Prostate gland (tissue), 2 donors: Measurements from ENCODE around the gene GZMA. TPM values are rescaled to one million over a fixed set of nuclear protein-coding genes. Genes with fewer than 3 reads are reported as not detected.

Experiments
- DNase-seq: peaks from one replicate; pipeline ENCODE4 v3.0.0-alpha.2; 2019; ENCODE audit warnings: low spot score
- H3K27ac ChIP-seq, 2 donors: fragments of 200-600 bp; sonication (generic); 2 replicates each; pipeline ENCODE4 v1.5.1; 2017 to 2019
- H3K27me3 ChIP-seq: fragments of 200-600 bp; sonication (generic); replicated peaks from 2 replicates; pipeline ENCODE4 v1.5.1; 2019; ENCODE audit not compliant: insufficient read depth
- H3K36me3 ChIP-seq, 2 donors: fragments of 200-600 bp; sonication (generic); 1 replicate in 1 of 2; 2 replicates in 1 of 2; pipeline versions ENCODE4 v1.5.1 to v1.8.1; 2017 to 2019
- H3K4me1 ChIP-seq: fragments of 200-600 bp; sonication (generic); replicated peaks from 2 replicates; pipeline ENCODE4 v1.5.1; 2019
- H3K4me3 ChIP-seq, 2 donors: fragments of 200-600 bp; sonication (generic); 2 replicates each; pipeline ENCODE4 v1.5.1; 2017 to 2019
- H3K9me3 ChIP-seq: fragments of 200-600 bp; sonication (generic); 2 replicates; pipeline ENCODE4 v1.5.1; 2017
- POLR2A ChIP-seq: fragments of 450-650 bp; IDR thresholded peaks from one replicate; pipeline ENCODE4 v1.6.1; 2016; ENCODE audit warnings: antibody characterized with exemption, mild to moderate bottlenecking
- POLR2AphosphoS5 ChIP-seq: sonication (generic); formaldehyde crosslinking; IDR thresholded peaks from one replicate; pipeline ENCODE4 v1.6.1; 2017; ENCODE audit warnings: antibody characterized with exemption
- WGBS: methylation state at CpG from one replicate; pipeline ENCODE4 v1.1.5; 2018; 5-methylcytosine and 5-hydroxymethylcytosine counted together
- intact Hi-C: fragments of 100-400 bp; cut with DNase I; formaldehyde crosslinking; loops from one replicate; pipeline ENCODE4 v1.14.2; 2022
- total RNA-seq, 2 donors: library from RNA; depleted of rRNA; stranded (reverse); fragments of >200 nt; gene quantifications; one replicate each; pipeline ENCODE4 v1.1.0, GENCODE V29; 2016
- TF ChIP-seq, protein P1 (sequence below), 4 experiments: fragments of 200-600 bp in 2 of 4; fragments of 450-650 bp in 2 of 4; sonication (generic) in 2 of 4; IDR thresholded peaks; 1 replicate in 3 of 4; 2 replicates in 1 of 4; pipeline ENCODE4 v1.5.1; 2016 to 2019; ENCODE audit warnings: antibody characterized with exemption in 4 of 4, mild to moderate bottlenecking in 2 of 4, moderate library complexity in 2 of 4

Gene GZMA
- total RNA-seq, 2 donors from 2014 or later, result 0.36 TPM; not detected in 1

DNA sequence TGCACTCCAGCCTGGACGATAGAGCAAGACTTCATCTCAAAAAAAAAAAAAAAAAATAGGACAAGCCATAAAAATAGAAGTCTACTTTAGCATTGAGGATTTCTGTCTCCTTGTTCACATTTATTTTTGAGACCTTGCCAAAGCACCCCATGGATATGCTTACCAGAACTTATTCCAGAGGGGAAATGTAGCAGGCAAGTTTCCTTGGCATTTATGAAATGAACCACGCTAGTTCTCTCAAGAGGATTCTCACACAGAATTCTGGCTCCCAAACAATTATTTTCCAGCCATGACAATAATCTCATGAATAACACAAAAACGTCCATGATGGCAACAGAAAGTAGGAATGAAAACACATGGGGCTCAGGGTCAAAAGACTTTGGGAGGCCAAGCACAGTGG lies 34.1 kb downstream of the GZMA start:
- TF ChIP-seq, protein P1, sequence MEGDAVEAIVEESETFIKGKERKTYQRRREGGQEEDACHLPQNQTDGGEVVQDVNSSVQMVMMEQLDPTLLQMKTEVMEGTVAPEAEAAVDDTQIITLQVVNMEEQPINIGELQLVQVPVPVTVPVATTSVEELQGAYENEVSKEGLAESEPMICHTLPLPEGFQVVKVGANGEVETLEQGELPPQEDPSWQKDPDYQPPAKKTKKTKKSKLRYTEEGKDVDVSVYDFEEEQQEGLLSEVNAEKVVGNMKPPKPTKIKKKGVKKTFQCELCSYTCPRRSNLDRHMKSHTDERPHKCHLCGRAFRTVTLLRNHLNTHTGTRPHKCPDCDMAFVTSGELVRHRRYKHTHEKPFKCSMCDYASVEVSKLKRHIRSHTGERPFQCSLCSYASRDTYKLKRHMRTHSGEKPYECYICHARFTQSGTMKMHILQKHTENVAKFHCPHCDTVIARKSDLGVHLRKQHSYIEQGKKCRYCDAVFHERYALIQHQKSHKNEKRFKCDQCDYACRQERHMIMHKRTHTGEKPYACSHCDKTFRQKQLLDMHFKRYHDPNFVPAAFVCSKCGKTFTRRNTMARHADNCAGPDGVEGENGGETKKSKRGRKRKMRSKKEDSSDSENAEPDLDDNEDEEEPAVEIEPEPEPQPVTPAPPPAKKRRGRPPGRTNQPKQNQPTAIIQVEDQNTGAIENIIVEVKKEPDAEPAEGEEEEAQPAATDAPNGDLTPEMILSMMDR (IDR thresholded peaks at IDR 0.05), result no peak
- TF ChIP-seq POLR2AphosphoS5, result no peak
- no peak for TF ChIP-seq POLR2A
- H3K27ac ChIP-seq, result no peak overlapping the region
- H3K4me1 ChIP-seq, result no peaks in the 10 kb centered on the region
- no peak overlapping the region for H3K4me3 ChIP-seq
- H3K9me3 ChIP-seq, result no peaks in the 10 kb centered on the region
- H3K36me3 ChIP-seq, result no peaks in the 10 kb centered on the region
- intact Hi-C loops, result no loop called here
- H3K27me3 ChIP-seq, result no peaks in the 10 kb centered on the region
- no peak for DNase-seq
- WGBS, result 68% methylated on average over 3 of the region's 3 CpGs

DNA sequence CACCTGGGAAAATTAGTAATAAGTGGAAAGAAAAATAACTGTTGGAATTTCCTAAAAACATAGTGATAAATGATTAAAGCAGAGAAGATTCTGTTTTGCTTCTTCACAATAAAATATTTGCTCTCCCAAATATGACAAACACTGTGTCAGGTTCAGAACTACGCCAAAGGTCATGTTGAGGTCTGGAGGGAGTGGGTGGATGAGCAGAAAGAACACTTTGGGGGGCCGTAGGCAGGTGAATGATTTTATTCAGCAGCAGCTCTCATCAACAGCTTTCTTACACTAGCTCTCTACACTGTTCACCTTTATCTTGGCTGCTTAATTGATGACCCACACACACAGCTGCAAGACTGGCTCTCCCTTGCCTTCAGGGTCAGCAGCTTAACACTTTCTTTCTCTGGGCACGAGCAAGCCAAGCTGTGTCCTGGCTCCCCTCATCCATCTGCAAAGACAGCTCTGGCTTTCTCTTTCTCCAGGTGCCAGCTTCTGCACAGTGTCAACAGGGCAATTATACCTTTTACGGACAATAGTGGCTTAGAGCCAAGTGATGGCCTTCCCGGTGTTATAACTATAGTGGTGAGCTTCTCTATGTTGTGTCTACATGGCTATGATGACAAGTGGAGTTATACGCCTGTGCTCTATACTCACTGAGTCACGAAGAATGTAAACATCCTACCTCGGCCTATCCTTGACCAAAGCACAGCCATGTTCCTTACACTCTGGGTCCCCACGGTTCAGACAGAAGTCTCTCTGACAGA lies 38.6 kb downstream of the GZMA start:
- no peak for DNase-seq
- TF ChIP-seq POLR2A, result no peak
- TF ChIP-seq, protein P1 (IDR thresholded peaks at IDR 0.05), result no peak
- TF ChIP-seq POLR2AphosphoS5, result no peak
- no peak overlapping the region for H3K4me3 ChIP-seq
- WGBS, result 72% methylated on average over 9 of the region's 9 CpGs
- H3K27ac ChIP-seq, result no peak overlapping the region
- H3K27me3 ChIP-seq, result no peaks in the 10 kb centered on the region
- no peaks in the 10 kb centered on the region for H3K9me3 ChIP-seq
- intact Hi-C loops, result no loop called here
- H3K36me3 ChIP-seq, result no peaks in the 10 kb centered on the region
- no peaks in the 10 kb centered on the region for H3K4me1 ChIP-seq

DNA sequence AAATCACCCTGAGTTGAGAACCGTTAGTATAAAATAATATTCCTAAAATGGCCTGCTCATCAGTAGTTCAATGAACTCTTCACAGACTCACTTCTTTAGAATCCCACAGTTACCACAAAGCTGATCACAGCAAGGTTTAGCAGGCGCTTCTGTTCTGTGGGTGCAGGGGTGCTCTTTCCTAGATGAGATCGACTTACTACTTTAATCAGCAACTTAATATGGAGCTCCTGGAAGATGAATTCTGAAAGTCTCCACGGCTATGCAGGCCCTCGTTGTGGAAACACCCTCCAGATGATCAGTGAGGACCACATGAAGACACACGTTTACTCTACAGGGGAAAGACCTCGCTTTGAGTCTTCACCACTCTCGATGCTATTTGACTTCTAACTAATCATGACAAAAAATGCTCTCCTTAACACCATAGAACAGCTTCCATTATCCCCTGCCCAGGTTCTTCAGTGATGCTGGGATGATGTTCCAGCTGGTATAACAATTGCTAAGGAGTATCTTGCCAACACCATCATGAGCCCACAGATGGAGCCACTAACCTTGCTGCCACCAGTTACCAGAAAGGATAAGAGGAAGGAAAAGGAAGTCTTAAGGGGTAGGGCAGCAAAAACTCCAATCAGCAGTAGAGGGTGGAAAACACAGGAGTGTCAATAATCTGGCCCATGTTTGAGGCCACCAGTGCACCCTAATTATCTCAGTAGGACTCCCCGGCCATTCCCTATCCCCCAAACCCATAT lies 39.7 kb downstream of the GZMA start:
- Histone ChIP-seq H3K36me3 (no peaks in the 10 kb centered on the region), H3K4me3 (no peak overlapping the region), H3K4me1 (no peaks in the 10 kb centered on the region), H3K27me3 (no peaks in the 10 kb centered on the region), H3K9me3 (no peaks in the 10 kb centered on the region), H3K27ac (no peak overlapping the region)
- 94% methylated on average over 9 of the region's 9 CpGs for whole genome bisulfite sequencing
- DNase-seq, result no peak
- no peak for TF ChIP-seq POLR2A
- TF ChIP-seq, protein P1 (IDR thresholded peaks at IDR 0.05), result no peak
- intact Hi-C loops, result no loop called here

DNA sequence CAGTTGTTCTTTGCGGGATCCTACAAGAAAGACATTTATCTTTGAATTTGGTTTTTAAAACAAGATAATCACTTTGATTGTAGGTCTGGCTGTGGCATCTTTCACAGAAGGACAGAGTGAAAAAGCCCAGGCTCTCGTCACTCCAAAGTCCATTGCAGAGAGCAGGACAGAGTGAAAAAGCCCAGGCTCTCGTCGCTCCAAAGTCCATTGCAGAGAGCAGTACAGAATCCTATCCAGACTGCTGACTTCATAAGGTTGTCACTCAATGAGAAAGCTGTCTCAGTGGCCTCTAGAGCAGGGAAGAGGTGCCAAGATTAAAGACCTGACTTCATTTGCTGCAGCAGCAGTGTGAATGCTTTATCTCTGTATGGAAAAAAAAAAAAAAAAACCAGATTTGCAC lies 41.2 kb downstream of the GZMA start:
- Histone ChIP-seq H3K27me3 (peaks cover 2% of the 10 kb centered on the region), H3K9me3 (no peaks in the 10 kb centered on the region), H3K4me1 (no peaks in the 10 kb centered on the region), H3K4me3 (no peak overlapping the region), H3K27ac (no peak overlapping the region), H3K36me3 (no peaks in the 10 kb centered on the region)
- DNase-seq, result no peak
- TF ChIP-seq, protein P1 (IDR thresholded peaks at IDR 0.05), result no peak
- TF ChIP-seq POLR2AphosphoS5 (no peak), POLR2A (no peak)
- 68% methylated on average over 4 of the region's 4 CpGs for WGBS
- intact Hi-C loops, result no loop called here
